Measurements from ENCODE around the gene MRPL54. TPM values are rescaled to one million over a fixed set of nuclear protein-coding genes. Genes with fewer than 3 reads are reported as not detected.
"Not testable (repeated sequence)": the region's sequence is repeated elsewhere in the genome, so short reads cannot be mapped to it uniquely, and the experiment has no call there.

MRPL54 gene
- polyA plus RNA-seq, 4 donors, result 25.2 to 41.8 (median 31.3) TPM

GRCh38 chr19:3807131-3807480, 44.6 kb downstream of the MRPL54 start:
- DNase-seq (ENCODE audit: low read depth in 4 of 4, low spot score in 3 of 4), result no peak

GRCh38 chr19:3807574-3808354, 45.3 kb downstream of the MRPL54 start:
- no peak for DNase-seq (ENCODE audit: low read depth in 4 of 4, low spot score in 3 of 4)

DNA sequence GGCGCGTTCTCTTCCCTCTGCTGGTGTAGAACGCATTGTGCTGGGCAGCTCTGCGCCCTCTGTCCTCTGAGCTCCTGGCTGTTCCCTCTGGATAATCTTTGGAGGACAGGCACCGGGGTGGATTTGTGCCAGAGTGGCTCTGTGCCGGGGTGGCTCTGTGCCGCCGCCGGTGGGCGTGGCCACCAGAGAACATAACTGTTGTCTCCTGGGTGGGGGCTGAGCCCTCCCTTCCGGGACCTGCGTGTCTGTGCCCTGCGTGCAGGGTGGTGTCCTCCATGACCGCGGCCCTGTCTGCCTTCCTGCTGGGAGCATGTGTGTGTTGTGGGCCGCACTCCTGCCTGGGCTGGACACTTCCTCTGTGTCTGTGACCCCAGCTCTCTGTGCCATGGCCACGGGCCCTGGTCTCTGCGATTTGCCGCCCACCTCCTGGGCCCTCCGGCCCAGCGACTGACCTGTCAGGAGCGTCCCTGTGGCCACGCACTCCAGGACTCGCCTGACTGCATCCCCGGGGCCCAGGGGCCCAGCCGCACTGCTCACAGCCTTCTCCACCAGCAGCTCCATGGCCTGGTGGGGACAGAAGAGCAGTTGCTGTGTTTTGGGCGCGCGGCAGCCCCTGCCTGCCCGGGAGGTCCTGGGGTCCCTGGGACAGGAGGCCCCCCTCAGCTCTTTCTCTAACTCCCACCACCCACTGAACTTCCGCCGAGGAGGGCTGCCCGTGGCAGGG, 46.1 kb downstream of the MRPL54 start:
- no peak for DNase-seq (ENCODE audit: low read depth in 4 of 4, low spot score in 3 of 4)

GRCh38 chr19:3809881-3810707, 47.6 kb downstream of the MRPL54 start:
- no peak for DNase-seq (ENCODE audit: low read depth in 4 of 4, low spot score in 3 of 4)

DNA sequence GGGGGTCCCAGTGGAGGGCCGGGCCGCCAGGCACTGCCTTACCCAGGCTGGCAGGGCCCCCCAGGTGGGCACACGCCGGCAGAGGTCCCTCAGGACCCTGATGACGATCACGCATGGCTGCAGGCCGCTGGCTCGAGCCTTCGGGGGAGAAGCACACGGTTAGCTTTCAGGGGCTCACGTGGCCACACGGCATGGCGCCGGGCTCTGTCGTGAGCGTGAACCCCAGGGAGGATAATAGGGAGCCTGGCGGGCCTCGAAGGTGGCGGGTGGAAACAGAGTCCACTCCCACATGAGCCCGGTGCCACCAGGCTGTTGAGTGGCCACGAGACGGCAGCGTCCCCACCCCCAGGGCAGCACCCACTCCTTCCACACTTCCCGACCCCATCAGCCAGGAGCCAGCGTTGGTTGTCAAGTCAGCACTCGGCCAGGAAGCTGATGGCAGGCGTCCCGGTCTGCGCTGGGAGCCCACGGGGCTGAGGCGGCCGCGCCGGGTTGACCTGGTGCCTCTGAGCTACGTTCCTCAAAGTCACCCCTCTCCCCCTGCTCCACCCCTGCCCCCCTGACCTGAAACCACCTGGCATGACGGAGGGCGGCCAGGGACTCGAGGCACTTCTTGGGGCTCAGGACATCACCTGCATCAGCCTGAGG, 48.4 kb downstream of the MRPL54 start:
- no peak for DNase-seq (ENCODE audit: low read depth in 4 of 4, low spot score in 3 of 4)

- DNase-seq (ENCODE audit: low read depth in 4 of 4, low spot score in 3 of 4), result no peak
These were observed 51.3 kb downstream of the MRPL54 start for GRCh38 chr19:3813473-3814392.

DNA sequence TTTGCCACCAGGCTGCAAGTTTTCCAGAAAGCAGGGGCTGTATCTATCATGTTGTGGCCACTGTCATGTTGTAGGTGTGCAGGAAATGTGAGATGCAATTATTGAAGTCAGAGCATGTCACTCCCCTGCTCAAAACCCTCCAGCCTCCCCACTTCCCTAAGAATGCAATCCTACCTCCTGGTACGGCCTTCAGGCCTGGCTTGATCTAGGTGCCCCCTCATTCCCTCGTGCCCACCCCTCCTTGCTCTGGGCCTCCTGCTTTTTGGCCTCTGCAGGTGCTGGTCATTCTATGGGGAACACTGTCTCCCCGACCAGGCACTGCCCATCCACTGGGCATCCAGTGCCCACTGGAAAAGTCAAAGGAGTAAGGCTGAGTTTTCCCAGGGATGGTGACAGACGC, 52.2 kb downstream of the MRPL54 start:
- no peak for DNase-seq (ENCODE audit: low read depth in 4 of 4, low spot score in 3 of 4)

DNA sequence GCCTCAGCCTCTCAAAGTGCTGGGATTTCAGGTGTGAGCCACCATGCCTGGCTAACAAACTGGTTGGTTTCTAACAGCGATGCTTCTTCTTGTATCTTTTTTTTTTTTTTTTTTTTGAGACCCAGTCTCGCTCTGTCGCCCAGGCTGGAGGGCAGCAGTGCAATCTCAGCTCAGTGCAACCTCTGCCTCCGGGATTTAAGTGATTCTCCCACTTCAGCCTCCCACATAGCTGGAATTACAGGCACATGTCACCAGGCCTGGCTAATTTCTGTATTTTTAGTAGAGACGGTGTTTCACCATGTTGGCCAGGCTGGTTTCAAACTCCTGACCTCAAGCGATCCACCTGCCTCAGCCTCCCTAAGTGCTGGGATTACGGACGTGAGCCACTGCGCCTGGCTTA, 53.7 kb downstream of the MRPL54 start:
- DNase-seq (ENCODE audit: low read depth in 4 of 4, low spot score in 3 of 4), result not testable (repeated sequence)

- no peak for DNase-seq (ENCODE audit: low read depth in 4 of 4, low spot score in 3 of 4)
These were observed 54.2 kb downstream of the MRPL54 start for GRCh38 chr19:3816566-3817218.

Other genes starting within 250 kb of the MRPL54 start
- gene TEKTIP1, start 223.5 kb upstream of the MRPL54 start, polyA plus RNA-seq (ENCODE audit: insufficient read length in 4 of 4), result 1 to 10 TPM; 2.7 to 7.7 (median 3.5) TPM
- gene MFSD12, start 205.1 kb upstream of the MRPL54 start, polyA plus RNA-seq (ENCODE audit: insufficient read length in 4 of 4), result 10 to 100 TPM; 31.5 to 68.4 (median 49.5) TPM
- gene HMG20B, start 189.7 kb upstream of the MRPL54 start, polyA plus RNA-seq (ENCODE audit: insufficient read length in 4 of 4), result 10 to 100 TPM; 57.9 to 96.7 (median 69.9) TPM
- 1 to 10 TPM; 1.1 to 3.5 (median 3.0) TPM for gene GIPC3, start 177.2 kb upstream of the MRPL54 start, polyA plus RNA-seq (ENCODE audit: insufficient read length in 4 of 4)
- 1 to 10 TPM; 1.4 to 3.9 (median 3.2) TPM for gene TBXA2R, start 155.8 kb upstream of the MRPL54 start, polyA plus RNA-seq (ENCODE audit: insufficient read length in 4 of 4)
- 10 to 100 TPM; 17.8 to 30.4 (median 22.2) TPM for gene CACTIN, start 135.9 kb upstream of the MRPL54 start, polyA plus RNA-seq (ENCODE audit: insufficient read length in 4 of 4)
- gene PIP5K1C, start 62.2 kb upstream of the MRPL54 start, polyA plus RNA-seq (ENCODE audit: insufficient read length in 4 of 4), result 10 to 100 TPM; 20.3 to 33.2 (median 23.5) TPM
- 10 to 100 TPM in 2 of 4 donors, 1 to 10 TPM in 1, under 1 TPM in 1; 0.89 to 17.2 (median 8.7) TPM for gene TJP3, start 54.3 kb upstream of the MRPL54 start, polyA plus RNA-seq (ENCODE audit: insufficient read length in 4 of 4)
- gene APBA3, start 990 bp upstream of the MRPL54 start, polyA plus RNA-seq (ENCODE audit: insufficient read length in 4 of 4), result 10 to 100 TPM in 3 of 4 donors, 1 to 10 TPM in 1; 9.9 to 26.9 (median 14.6) TPM
- under 1 TPM in 1 of 4 donors, not detected in 3; 0.20 TPM for gene RAX2, start 9.5 kb downstream of the MRPL54 start, polyA plus RNA-seq (ENCODE audit: insufficient read length in 4 of 4)
- gene MATK, start 23.7 kb downstream of the MRPL54 start, polyA plus RNA-seq (ENCODE audit: insufficient read length in 4 of 4), result 1 to 10 TPM in 3 of 4 donors, under 1 TPM in 1; 0.57 to 1.6 (median 1.4) TPM
- 1 to 10 TPM; 1.3 to 2.9 (median 2.0) TPM for gene ZFR2, start 106.4 kb downstream of the MRPL54 start, polyA plus RNA-seq (ENCODE audit: insufficient read length in 4 of 4)
- gene ATCAY, start 118.0 kb downstream of the MRPL54 start, polyA plus RNA-seq (ENCODE audit: insufficient read length in 4 of 4), result under 1 TPM; 0.30 to 0.76 (median 0.47) TPM
- under 1 TPM in 1 of 4 donors, not detected in 3; 0.37 TPM for gene NMRK2, start 170.4 kb downstream of the MRPL54 start, polyA plus RNA-seq (ENCODE audit: insufficient read length in 4 of 4)
- 10 to 100 TPM; 36.6 to 48.0 (median 40.4) TPM for gene DAPK3, start 208.4 kb downstream of the MRPL54 start, polyA plus RNA-seq (ENCODE audit: insufficient read length in 4 of 4)
- 1,000 to 10,000 TPM; 1,527 to 1,864 (median 1,619) TPM for gene EEF2, start 222.8 kb downstream of the MRPL54 start, polyA plus RNA-seq (ENCODE audit: insufficient read length in 4 of 4)
- gene PIAS4, start 245.1 kb downstream of the MRPL54 start, polyA plus RNA-seq (ENCODE audit: insufficient read length in 4 of 4), result 10 to 100 TPM; 25.4 to 37.8 (median 34.0) TPM

Measured in left renal pelvis (tissue), 4 donors.